Measurements from ENCODE around the gene POLR1B.
"Not testable (repeated sequence)": the region's sequence is repeated elsewhere in the genome, so short reads cannot be mapped to it uniquely, and the experiment has no call there.

DNA sequence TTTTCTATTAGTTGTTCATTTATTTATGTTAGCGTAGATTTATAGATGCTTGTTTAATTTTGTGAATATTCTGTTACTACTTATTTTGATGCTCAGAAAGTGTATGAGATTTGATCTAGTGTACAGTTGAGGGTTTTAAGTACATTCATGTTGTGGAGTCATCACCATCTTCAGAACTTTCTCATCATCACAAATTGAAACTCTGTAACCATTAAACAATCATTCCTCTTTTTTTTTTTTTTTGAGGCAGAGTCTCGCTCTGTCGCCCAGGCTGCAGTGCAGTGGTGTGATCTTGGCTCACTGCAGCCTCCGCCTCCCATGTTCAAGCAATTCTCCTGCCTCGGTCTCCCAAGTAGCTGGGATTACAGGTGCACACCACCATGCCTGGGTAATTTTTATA lies 24.2 kb downstream of the POLR1B start:
- TF ChIP-seq NR3C1 (CRISPR knock-in tag; conservative IDR thresholded peaks at IDR 0.05; ENCODE audit: low read depth); CREB1 (CRISPR knock-in tag; IDR thresholded peaks at IDR 0.05); NR1H2 (CRISPR knock-in tag; IDR thresholded peaks at IDR 0.05); ETV6 (CRISPR knock-in tag; IDR thresholded peaks at IDR 0.05); RELA (CRISPR knock-in tag; IDR thresholded peaks at IDR 0.05; ENCODE audit: borderline replicate concordance): not testable (repeated sequence)
- TF ChIP-seq, protein P1, sequence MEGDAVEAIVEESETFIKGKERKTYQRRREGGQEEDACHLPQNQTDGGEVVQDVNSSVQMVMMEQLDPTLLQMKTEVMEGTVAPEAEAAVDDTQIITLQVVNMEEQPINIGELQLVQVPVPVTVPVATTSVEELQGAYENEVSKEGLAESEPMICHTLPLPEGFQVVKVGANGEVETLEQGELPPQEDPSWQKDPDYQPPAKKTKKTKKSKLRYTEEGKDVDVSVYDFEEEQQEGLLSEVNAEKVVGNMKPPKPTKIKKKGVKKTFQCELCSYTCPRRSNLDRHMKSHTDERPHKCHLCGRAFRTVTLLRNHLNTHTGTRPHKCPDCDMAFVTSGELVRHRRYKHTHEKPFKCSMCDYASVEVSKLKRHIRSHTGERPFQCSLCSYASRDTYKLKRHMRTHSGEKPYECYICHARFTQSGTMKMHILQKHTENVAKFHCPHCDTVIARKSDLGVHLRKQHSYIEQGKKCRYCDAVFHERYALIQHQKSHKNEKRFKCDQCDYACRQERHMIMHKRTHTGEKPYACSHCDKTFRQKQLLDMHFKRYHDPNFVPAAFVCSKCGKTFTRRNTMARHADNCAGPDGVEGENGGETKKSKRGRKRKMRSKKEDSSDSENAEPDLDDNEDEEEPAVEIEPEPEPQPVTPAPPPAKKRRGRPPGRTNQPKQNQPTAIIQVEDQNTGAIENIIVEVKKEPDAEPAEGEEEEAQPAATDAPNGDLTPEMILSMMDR (IDR thresholded peaks at IDR 0.05): not testable (repeated sequence)
- TF ChIP-seq, protein P2, sequence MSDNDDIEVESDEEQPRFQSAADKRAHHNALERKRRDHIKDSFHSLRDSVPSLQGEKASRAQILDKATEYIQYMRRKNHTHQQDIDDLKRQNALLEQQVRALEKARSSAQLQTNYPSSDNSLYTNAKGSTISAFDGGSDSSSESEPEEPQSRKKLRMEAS (CRISPR knock-in tag; IDR thresholded peaks at IDR 0.05): not testable (repeated sequence)
- TF ChIP-seq, protein P3, sequence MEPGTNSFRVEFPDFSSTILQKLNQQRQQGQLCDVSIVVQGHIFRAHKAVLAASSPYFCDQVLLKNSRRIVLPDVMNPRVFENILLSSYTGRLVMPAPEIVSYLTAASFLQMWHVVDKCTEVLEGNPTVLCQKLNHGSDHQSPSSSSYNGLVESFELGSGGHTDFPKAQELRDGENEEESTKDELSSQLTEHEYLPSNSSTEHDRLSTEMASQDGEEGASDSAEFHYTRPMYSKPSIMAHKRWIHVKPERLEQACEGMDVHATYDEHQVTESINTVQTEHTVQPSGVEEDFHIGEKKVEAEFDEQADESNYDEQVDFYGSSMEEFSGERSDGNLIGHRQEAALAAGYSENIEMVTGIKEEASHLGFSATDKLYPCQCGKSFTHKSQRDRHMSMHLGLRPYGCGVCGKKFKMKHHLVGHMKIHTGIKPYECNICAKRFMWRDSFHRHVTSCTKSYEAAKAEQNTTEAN (CRISPR knock-in tag; IDR thresholded peaks at IDR 0.05): not testable (repeated sequence)
- TF ChIP-seq, protein P4, sequence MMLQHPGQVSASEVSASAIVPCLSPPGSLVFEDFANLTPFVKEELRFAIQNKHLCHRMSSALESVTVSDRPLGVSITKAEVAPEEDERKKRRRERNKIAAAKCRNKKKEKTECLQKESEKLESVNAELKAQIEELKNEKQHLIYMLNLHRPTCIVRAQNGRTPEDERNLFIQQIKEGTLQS (CRISPR knock-in tag; conservative IDR thresholded peaks at IDR 0.05): not testable (repeated sequence)
